HEK293 (cell line): ENCODE data around the gene CENPT.

Experiments
- CTCF ChIA-PET: fragments of 350-600 bp; formaldehyde crosslinking; extraction: SDS; loops from one replicate; lab custom pipeline; 2021; ENCODE audit warnings: antibody characterized with exemption; lab: Yijun Ruan, JAX
- POLR2A ChIA-PET: fragments of 300-600 bp; formaldehyde crosslinking; extraction: SDS; loops from one replicate; lab custom pipeline; 2020; ENCODE audit warnings: antibody characterized with exemption, inconsistent platforms; lab: Yijun Ruan, JAX
- H3K27ac ChIP-seq: fragments of 200-500 bp; sonication (Bioruptor generic); 2 replicates; pipeline ENCODE4 v1.5.1; 2014; ENCODE audit warnings: low read depth, low read length, control low read depth, inconsistent platforms; ENCODE audit errors: extremely low read depth
- H3K36me3 ChIP-seq, 2 experiments: fragments of 200-500 bp in 1 of 2; sonication (Bioruptor generic) in 1 of 2; 1 replicate in 1 of 2; 2 replicates in 1 of 2; pipeline ENCODE4 v1.5.1; 2014 to 2017; ENCODE audit warnings: inconsistent platforms in 2 of 2, low read length in 2 of 2; ENCODE audit not compliant: control insufficient read depth in 2 of 2, insufficient read depth in 1 of 2
- H3K4me1 ChIP-seq: fragments of 200-500 bp; sonication (Bioruptor generic); 2 replicates; pipeline ENCODE4 v1.5.1; 2014; ENCODE audit warnings: mild to moderate bottlenecking, low read length, inconsistent platforms; ENCODE audit not compliant: control insufficient read depth, insufficient read depth
- H3K4me3 ChIP-seq: 2 replicates; pipeline ENCODE4 v1.5.1; 2011; ENCODE audit warnings: low read depth, mild to moderate bottlenecking, control low read depth, low read length, moderate library complexity
- H3K9me3 ChIP-seq: fragments of 200-500 bp; sonication (Bioruptor generic); 2 replicates; pipeline ENCODE4 v1.5.1; 2014; ENCODE audit warnings: low read depth, low read length, inconsistent platforms; ENCODE audit not compliant: control insufficient read depth, insufficient read depth
- ZNF529 ChIP-seq: fragments of 450-650 bp; formaldehyde crosslinking; IDR thresholded peaks from 2 replicates; pipeline ENCODE4 v1.5.1; 2017; ENCODE audit warnings: missing genetic modification characterization, missing biosample characterization; ENCODE audit not compliant: insufficient replicate concordance
- ZNF660 ChIP-seq: fragments of 450-650 bp; IDR thresholded peaks from 2 replicates; pipeline ENCODE4 v1.5.1; 2018; ENCODE audit warnings: missing biosample characterization, mild to moderate bottlenecking, missing genetic modification characterization
- ZNF747 ChIP-seq: fragments of 450-650 bp; formaldehyde crosslinking; IDR thresholded peaks from 2 replicates; pipeline ENCODE4 v1.5.1; 2016; ENCODE audit warnings: missing biosample characterization, missing genetic modification characterization
- ZNF830 ChIP-seq: fragments of 450-650 bp; IDR thresholded peaks from 2 replicates; pipeline ENCODE4 v1.5.0; 2018; ENCODE audit warnings: missing biosample characterization, missing genetic modification characterization, low read depth, mild to moderate bottlenecking, moderate library complexity
- TF ChIP-seq, protein P1 (sequence below): fragments of 450-650 bp; formaldehyde crosslinking; IDR thresholded peaks from 2 replicates; pipeline ENCODE4 v1.5.1; 2016; ENCODE audit warnings: missing biosample characterization, missing genetic modification characterization
- TF ChIP-seq, protein P2 (sequence below): fragments of 450-650 bp; formaldehyde crosslinking; IDR thresholded peaks from 2 replicates; pipeline ENCODE4 v1.5.1; 2016; ENCODE audit warnings: missing biosample characterization, missing genetic modification characterization
- TF ChIP-seq, protein P3 (sequence below): fragments of 450-650 bp; formaldehyde crosslinking; IDR thresholded peaks from 2 replicates; pipeline ENCODE4 v1.5.1; 2016; ENCODE audit warnings: missing biosample characterization, missing genetic modification characterization, borderline replicate concordance
- TF ChIP-seq, protein P4 (sequence below): fragments of 450-650 bp; formaldehyde crosslinking; IDR thresholded peaks from 2 replicates; pipeline ENCODE4 v1.5.1; 2016; ENCODE audit warnings: missing biosample characterization, missing genetic modification characterization
- TF ChIP-seq, protein P5 (sequence below): fragments of 450-650 bp; formaldehyde crosslinking; IDR thresholded peaks from 2 replicates; pipeline ENCODE4 v1.5.1; 2016; ENCODE audit warnings: missing biosample characterization, missing genetic modification characterization

Gene CENPT

DNA sequence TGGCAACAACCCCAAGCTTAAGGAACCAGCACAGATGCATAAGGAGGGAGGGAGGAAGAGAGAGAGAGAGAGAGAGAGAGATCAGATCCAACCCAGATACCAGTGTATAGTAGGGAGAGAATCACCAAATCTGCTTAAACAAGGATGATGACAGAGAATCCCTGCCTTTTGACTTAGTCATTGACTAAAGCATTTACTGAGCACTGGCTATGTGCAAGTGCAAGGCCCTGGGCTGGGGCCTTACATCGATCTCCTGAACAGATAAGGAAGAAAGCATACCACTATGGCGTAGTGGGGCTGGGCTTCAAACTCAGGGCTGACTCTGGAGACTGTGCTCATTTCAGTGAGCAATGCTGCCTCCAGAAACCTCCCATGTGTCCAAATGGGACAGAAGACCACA is 25.0 kb downstream of the CENPT start:
- no peaks in the 10 kb centered on the region for H3K4me1 ChIP-seq
- ChIA-PET CTCF (no interaction called here), POLR2A (no interaction called here)
- H3K4me3 ChIP-seq, result no peak overlapping the region
- H3K27ac ChIP-seq, result no peak overlapping the region
- H3K9me3 ChIP-seq, result no peaks in the 10 kb centered on the region
- TF ChIP-seq, protein P1, sequence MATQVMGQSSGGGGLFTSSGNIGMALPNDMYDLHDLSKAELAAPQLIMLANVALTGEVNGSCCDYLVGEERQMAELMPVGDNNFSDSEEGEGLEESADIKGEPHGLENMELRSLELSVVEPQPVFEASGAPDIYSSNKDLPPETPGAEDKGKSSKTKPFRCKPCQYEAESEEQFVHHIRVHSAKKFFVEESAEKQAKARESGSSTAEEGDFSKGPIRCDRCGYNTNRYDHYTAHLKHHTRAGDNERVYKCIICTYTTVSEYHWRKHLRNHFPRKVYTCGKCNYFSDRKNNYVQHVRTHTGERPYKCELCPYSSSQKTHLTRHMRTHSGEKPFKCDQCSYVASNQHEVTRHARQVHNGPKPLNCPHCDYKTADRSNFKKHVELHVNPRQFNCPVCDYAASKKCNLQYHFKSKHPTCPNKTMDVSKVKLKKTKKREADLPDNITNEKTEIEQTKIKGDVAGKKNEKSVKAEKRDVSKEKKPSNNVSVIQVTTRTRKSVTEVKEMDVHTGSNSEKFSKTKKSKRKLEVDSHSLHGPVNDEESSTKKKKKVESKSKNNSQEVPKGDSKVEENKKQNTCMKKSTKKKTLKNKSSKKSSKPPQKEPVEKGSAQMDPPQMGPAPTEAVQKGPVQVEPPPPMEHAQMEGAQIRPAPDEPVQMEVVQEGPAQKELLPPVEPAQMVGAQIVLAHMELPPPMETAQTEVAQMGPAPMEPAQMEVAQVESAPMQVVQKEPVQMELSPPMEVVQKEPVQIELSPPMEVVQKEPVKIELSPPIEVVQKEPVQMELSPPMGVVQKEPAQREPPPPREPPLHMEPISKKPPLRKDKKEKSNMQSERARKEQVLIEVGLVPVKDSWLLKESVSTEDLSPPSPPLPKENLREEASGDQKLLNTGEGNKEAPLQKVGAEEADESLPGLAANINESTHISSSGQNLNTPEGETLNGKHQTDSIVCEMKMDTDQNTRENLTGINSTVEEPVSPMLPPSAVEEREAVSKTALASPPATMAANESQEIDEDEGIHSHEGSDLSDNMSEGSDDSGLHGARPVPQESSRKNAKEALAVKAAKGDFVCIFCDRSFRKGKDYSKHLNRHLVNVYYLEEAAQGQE (tag by site-specific recombination), result no peak
- TF ChIP-seq, protein P2, sequence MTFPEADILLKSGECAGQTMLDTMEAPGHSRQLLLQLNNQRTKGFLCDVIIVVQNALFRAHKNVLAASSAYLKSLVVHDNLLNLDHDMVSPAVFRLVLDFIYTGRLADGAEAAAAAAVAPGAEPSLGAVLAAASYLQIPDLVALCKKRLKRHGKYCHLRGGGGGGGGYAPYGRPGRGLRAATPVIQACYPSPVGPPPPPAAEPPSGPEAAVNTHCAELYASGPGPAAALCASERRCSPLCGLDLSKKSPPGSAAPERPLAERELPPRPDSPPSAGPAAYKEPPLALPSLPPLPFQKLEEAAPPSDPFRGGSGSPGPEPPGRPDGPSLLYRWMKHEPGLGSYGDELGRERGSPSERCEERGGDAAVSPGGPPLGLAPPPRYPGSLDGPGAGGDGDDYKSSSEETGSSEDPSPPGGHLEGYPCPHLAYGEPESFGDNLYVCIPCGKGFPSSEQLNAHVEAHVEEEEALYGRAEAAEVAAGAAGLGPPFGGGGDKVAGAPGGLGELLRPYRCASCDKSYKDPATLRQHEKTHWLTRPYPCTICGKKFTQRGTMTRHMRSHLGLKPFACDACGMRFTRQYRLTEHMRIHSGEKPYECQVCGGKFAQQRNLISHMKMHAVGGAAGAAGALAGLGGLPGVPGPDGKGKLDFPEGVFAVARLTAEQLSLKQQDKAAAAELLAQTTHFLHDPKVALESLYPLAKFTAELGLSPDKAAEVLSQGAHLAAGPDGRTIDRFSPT (tag by site-specific recombination), result no peak
- TF ChIP-seq, protein P3, sequence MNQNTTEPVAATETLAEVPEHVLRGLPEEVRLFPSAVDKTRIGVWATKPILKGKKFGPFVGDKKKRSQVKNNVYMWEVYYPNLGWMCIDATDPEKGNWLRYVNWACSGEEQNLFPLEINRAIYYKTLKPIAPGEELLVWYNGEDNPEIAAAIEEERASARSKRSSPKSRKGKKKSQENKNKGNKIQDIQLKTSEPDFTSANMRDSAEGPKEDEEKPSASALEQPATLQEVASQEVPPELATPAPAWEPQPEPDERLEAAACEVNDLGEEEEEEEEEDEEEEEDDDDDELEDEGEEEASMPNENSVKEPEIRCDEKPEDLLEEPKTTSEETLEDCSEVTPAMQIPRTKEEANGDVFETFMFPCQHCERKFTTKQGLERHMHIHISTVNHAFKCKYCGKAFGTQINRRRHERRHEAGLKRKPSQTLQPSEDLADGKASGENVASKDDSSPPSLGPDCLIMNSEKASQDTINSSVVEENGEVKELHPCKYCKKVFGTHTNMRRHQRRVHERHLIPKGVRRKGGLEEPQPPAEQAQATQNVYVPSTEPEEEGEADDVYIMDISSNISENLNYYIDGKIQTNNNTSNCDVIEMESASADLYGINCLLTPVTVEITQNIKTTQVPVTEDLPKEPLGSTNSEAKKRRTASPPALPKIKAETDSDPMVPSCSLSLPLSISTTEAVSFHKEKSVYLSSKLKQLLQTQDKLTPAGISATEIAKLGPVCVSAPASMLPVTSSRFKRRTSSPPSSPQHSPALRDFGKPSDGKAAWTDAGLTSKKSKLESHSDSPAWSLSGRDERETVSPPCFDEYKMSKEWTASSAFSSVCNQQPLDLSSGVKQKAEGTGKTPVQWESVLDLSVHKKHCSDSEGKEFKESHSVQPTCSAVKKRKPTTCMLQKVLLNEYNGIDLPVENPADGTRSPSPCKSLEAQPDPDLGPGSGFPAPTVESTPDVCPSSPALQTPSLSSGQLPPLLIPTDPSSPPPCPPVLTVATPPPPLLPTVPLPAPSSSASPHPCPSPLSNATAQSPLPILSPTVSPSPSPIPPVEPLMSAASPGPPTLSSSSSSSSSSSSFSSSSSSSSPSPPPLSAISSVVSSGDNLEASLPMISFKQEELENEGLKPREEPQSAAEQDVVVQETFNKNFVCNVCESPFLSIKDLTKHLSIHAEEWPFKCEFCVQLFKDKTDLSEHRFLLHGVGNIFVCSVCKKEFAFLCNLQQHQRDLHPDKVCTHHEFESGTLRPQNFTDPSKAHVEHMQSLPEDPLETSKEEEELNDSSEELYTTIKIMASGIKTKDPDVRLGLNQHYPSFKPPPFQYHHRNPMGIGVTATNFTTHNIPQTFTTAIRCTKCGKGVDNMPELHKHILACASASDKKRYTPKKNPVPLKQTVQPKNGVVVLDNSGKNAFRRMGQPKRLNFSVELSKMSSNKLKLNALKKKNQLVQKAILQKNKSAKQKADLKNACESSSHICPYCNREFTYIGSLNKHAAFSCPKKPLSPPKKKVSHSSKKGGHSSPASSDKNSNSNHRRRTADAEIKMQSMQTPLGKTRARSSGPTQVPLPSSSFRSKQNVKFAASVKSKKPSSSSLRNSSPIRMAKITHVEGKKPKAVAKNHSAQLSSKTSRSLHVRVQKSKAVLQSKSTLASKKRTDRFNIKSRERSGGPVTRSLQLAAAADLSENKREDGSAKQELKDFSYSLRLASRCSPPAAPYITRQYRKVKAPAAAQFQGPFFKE (tag by site-specific recombination), result no peak
- TF ChIP-seq ZNF660 (tag by site-specific recombination), result no peak
- peaks cover 0 to 21% of the 10 kb centered on the region in 2 experiments; a peak in 1 of 3 replicates for H3K36me3 ChIP-seq

DNA sequence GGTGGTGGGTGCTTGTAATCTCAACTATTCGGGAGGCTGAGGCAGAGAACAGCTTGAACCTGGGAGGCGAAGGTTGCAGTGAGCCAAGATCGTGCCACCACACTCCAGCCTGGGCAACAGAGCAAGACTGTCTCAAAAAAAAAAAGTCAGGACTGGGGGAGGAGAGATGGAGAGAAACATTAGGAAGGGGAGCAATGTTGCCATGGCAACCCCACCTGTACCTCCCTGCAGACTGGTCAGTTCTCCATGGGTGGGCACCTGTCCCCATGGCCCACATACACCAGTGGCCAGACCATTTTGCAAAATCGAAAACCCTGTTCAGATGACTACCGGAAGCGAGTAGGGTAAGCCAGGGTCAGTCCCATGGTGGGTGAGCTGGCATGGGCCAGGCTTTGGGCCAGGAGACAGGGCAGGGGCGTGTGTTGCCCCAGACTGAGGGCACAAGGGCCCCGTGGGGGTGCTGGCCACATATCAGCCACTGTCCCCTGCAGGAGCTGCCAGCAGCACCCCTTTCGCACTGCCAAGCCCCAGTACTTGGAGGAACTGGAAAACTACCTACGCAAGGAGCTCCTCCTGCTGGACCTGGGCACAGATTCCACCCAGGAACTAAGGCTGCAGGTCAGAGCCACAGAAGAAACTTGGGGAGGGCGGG is 26.8 kb downstream of the CENPT start:
- CTCF ChIA-PET, result interaction anchor here (1.1 kb wide), 2 partner anchors 44 to 507 kb away, joined by 3 read pairs; no protein-coding TSS in a partner anchor
- H3K27ac ChIP-seq, result no peak overlapping the region
- no peak for TF ChIP-seq ZNF529
- no peak overlapping the region for H3K4me3 ChIP-seq
- H3K9me3 ChIP-seq, result no peaks in the 10 kb centered on the region
- H3K36me3 ChIP-seq, result peaks cover 0 to 3% of the 10 kb centered on the region in 2 experiments; a peak in 1 of 3 replicates
- H3K4me1 ChIP-seq, result no peaks in the 10 kb centered on the region
- POLR2A ChIA-PET, result interaction anchor here (1.2 kb wide), 1 partner anchor 14 kb away, joined by 4 read pairs; the partner anchor contains the start of genes RANBP10 and TSNAXIP1

DNA sequence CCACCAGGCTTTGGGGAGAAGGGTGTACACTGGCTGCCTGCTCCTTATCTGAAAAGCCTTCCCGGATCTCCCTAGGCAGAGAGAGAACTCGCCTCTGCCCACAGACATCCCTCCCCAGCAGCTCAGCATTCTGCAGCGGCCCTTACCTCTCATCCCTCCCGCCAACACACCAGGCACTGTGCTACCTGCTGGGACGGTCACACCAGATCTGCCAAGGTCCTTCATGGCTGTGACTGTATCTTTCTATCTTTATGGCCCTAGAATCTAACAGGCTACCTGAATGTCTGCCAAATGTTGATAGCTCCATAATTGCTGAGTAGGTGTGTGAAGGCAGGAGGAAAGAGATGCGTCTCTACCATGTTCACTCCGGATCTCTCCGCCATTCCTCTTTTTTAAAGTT is 32.9 kb downstream of the CENPT start:
- no peaks in the 10 kb centered on the region for H3K9me3 ChIP-seq
- POLR2A ChIA-PET, result interaction anchor here (0.7 to 1.0 kb wide), 2 partner anchors 8 to 32 kb away, joined by 3 to 5 read pairs; partner anchors contain the start of genes NUTF2, RANBP10 and TSNAXIP1
- H3K27ac ChIP-seq, result no peak overlapping the region
- CTCF ChIA-PET, result interaction anchor here (0.6 to 3.4 kb wide), 14 partner anchors 12 to 293 kb away, joined by 3 to 40 read pairs (median 4); partner anchors contain the start of genes CENPT, CTRL and EDC4
- H3K4me1 ChIP-seq, result no peaks in the 10 kb centered on the region
- no peaks in the 10 kb centered on the region for H3K36me3 ChIP-seq
- no peak overlapping the region for H3K4me3 ChIP-seq
- TF ChIP-seq, protein P4, sequence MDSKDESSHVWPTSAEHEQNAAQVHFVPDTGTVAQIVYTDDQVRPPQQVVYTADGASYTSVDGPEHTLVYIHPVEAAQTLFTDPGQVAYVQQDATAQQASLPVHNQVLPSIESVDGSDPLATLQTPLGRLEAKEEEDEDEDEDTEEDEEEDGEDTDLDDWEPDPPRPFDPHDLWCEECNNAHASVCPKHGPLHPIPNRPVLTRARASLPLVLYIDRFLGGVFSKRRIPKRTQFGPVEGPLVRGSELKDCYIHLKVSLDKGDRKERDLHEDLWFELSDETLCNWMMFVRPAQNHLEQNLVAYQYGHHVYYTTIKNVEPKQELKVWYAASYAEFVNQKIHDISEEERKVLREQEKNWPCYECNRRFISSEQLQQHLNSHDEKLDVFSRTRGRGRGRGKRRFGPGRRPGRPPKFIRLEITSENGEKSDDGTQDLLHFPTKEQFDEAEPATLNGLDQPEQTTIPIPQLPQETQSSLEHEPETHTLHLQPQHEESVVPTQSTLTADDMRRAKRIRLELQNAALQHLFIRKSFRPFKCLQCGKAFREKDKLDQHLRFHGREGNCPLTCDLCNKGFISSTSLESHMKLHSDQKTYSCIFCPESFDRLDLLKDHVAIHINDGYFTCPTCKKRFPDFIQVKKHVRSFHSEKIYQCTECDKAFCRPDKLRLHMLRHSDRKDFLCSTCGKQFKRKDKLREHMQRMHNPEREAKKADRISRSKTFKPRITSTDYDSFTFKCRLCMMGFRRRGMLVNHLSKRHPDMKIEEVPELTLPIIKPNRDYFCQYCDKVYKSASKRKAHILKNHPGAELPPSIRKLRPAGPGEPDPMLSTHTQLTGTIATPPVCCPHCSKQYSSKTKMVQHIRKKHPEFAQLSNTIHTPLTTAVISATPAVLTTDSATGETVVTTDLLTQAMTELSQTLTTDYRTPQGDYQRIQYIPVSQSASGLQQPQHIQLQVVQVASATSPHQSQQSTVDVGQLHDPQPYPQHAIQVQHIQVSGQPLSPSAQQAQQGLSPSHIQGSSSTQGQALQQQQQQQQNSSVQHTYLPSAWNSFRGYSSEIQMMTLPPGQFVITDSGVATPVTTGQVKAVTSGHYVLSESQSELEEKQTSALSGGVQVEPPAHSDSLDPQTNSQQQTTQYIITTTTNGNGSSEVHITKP (tag by site-specific recombination), result 0 out of 2 replicates have a peak, but pooled peaks have one; percentile 15
- TF ChIP-seq ZNF747 (tag by site-specific recombination) (no peak), ZNF830 (no peak)
- TF ChIP-seq, protein P5, sequence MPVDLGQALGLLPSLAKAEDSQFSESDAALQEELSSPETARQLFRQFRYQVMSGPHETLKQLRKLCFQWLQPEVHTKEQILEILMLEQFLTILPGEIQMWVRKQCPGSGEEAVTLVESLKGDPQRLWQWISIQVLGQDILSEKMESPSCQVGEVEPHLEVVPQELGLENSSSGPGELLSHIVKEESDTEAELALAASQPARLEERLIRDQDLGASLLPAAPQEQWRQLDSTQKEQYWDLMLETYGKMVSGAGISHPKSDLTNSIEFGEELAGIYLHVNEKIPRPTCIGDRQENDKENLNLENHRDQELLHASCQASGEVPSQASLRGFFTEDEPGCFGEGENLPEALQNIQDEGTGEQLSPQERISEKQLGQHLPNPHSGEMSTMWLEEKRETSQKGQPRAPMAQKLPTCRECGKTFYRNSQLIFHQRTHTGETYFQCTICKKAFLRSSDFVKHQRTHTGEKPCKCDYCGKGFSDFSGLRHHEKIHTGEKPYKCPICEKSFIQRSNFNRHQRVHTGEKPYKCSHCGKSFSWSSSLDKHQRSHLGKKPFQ, result peak; percentile 54
